Stomach smooth muscle (tissue), 2 donors: ENCODE measurements around the gene HBQ1.
A peak's percentile ranks its signal among the peaks of the same experiment; 100 is the strongest.
"Not testable (repeated sequence)": the region's sequence is repeated elsewhere in the genome, so short reads cannot be mapped to it uniquely, and the experiment has no call there.

Experiments
- H3K27ac ChIP-seq: one replicate; pipeline ENCODE4 v1.7.0; 2013; ENCODE audit warnings: mild to moderate bottlenecking, low read length, inconsistent platforms
- H3K27me3 ChIP-seq, 2 donors: one replicate each; pipeline ENCODE4 v1.7.0; 2013; ENCODE audit warnings: low read length in 2 of 2; ENCODE audit not compliant: insufficient read depth in 2 of 2, control insufficient read depth in 1 of 2
- H3K36me3 ChIP-seq, 2 donors: one replicate each; pipeline ENCODE4 v1.7.0; 2013; ENCODE audit warnings: low read length in 2 of 2; ENCODE audit not compliant: control insufficient read depth in 2 of 2, insufficient read depth in 2 of 2
- H3K4me1 ChIP-seq: one replicate; pipeline ENCODE4 v1.7.0; 2013; ENCODE audit warnings: low read length; ENCODE audit not compliant: control insufficient read depth, insufficient read depth
- H3K4me3 ChIP-seq, 2 donors: one replicate each; pipeline ENCODE4 v1.7.0; 2013; ENCODE audit warnings: low read length in 2 of 2
- H3K9ac ChIP-seq, 2 donors: one replicate each; pipeline ENCODE4 v1.7.0; 2013; ENCODE audit warnings: low read length in 2 of 2, mild to moderate bottlenecking in 1 of 2
- H3K9me3 ChIP-seq, 2 donors: one replicate each; pipeline ENCODE4 v1.7.0; 2013; ENCODE audit warnings: low read length in 2 of 2; ENCODE audit not compliant: control insufficient read depth in 2 of 2
- donor health status: healthy.
- donor health status: Pancreatic carcinoma.

Gene HBQ1

DNA sequence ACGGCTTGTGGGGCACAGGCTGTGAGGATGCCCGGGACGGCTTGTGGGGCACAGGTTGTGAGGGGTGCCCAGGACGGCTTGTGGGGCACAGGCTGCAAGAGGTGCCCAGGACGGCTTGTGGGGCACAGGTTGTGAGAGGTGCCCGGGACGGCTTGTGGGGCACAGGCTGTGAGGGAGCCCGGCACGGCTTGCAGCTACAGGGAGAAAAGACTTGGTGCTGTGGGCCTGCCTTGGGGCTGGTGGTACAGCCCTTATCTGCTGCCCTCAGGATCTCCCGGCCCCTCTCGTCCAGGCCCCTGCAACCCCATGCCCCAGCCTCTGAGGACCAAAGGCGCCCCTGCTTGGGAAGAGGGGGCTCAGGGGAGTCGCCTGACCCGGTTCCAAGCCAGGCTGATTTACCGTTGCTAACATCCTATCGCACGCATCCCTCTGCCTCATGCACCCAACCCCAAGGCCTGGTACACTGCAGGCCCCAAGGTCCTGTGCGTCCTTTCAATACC lies 19.5 kb upstream of the HBQ1 start:
- Histone ChIP-seq H3K4me3 (no peak overlapping the region), H3K9ac (no peak overlapping the region), H3K27me3 (peaks cover 14 to 16% of the 10 kb centered on the region in 2 donors), H3K9me3 (no peaks in the 10 kb centered on the region), H3K36me3 (no peaks in the 10 kb centered on the region), H3K27ac (no peak overlapping the region), H3K4me1 (peaks cover 8% of the 10 kb centered on the region)

DNA sequence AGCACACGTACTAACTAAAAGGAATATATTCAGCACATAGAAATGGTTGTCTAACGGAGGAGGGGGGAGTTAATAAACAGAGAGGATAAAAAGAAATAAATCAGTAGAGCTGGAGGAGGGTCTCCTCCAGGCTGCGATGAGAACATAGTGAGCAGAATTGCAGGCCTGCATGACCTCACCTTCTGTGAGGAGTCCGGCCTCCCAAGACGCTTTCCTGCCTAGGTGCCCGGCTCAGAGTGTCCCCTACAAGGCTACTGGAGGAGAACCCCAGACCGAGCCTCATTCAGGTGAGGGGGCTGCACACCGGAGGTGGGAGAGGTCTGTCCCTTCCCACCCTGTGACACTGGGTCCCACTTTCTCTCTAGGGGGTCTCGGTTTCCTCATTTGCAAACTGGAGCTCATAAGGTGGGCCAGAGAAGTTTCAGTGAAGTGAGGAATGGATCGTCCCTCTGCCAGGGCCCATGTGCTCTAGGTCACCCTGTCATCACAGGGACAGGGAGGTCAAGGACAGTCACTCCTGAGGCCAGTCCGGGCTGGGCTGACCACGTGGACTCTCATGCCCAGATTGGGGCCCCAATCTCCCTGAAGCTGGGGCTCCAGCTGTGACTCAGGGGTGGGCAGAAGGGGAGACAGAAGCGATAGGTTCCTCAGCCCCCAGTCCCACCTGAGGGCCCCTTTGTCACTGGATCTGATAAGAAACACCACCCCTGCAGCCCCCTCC lies 17.8 kb upstream of the HBQ1 start:
- no peaks in the 10 kb centered on the region for H3K9me3 ChIP-seq
- H3K9ac ChIP-seq: no peak overlapping the region
- peaks cover 15% of the 10 kb centered on the region for H3K4me1 ChIP-seq
- no peak overlapping the region for H3K27ac ChIP-seq
- peaks cover 22 to 25% of the 10 kb centered on the region in 2 donors for H3K27me3 ChIP-seq
- no peaks in the 10 kb centered on the region for H3K36me3 ChIP-seq
- H3K4me3 ChIP-seq: no peak overlapping the region

DNA sequence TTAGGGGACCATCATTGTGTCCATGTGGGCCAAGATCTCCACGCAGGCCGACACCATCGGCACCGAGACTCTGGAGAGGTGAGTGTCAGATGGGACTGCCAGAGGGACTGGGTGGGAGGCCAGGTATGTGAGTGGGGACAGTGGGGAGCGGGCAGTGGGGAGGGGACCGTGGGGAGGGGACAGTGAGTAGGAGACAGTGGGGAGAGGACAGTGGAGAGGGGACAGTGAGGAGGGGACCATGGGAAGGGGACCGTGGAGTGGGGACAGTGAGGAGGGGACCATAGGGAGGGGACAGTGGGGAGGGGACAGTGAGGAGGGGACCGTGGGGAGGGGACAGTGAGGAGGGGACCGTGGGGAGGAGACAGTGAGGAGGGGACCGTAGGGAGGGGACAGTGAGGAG lies 17.1 kb upstream of the HBQ1 start:
- H3K9ac ChIP-seq, H3K4me3 ChIP-seq, H3K36me3 ChIP-seq, H3K27ac ChIP-seq, H3K9me3 ChIP-seq: not testable (repeated sequence)
- Histone ChIP-seq H3K27me3 (peaks cover 29 to 32% of the 10 kb centered on the region in 2 donors), H3K4me1 (peaks cover 15% of the 10 kb centered on the region)

DNA sequence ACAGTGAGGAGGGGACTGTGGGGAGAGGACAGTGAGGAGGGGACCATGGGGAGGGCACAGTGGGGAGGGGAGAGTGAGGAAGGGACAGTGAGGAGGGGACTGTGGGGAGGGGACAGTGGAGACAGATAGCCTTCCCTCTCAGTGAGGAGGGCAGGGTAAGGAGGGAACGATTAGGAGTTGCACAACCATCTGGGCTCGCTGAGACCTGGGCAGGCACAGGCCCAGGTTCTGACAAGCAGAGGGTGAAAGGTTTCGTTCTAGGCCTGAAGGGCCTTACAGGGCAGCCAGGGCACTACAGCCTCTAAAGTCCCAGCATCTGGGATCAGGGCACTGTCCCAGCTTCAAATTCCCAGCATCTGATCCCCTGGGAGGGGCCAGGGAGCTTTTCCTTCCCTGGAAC lies 16.6 kb upstream of the HBQ1 start:
- peaks cover 35 to 37% of the 10 kb centered on the region in 2 donors for H3K27me3 ChIP-seq
- H3K9me3 ChIP-seq: not testable (repeated sequence)

DNA sequence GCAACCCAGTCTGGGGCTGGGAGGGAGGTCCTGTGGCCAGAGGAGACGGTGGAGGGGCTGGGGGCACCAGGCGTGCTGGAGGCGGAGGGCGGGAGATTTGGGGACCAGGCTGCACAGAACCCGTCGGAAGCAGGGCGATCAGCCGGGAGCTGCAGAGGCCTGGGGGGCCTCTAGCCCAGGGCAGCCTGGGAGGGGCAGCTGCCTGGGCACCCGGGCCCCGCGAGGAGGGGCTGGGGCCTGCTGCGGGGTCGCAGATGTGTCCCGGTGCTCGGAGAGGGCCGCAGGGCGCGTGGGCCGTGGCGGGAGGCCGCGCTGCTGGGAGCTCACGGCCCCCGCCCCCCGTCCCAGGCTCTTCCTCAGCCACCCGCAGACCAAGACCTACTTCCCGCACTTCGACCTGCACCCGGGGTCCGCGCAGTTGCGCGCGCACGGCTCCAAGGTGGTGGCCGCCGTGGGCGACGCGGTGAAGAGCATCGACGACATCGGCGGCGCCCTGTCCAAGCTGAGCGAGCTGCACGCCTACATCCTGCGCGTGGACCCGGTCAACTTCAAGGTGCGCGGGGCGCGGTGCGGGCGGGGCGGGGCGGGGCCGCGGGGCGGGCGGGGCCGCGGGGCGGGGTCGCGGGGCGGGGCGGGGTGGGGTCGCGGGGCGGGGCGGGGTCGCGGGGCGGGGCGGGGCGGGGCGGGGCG lies 16.0 kb upstream of the HBQ1 start:
- not testable (repeated sequence) for H3K27ac ChIP-seq, H3K9me3 ChIP-seq, H3K36me3 ChIP-seq, H3K9ac ChIP-seq, H3K4me3 ChIP-seq
- Histone ChIP-seq H3K27me3 (peaks cover 40 to 43% of the 10 kb centered on the region in 2 donors), H3K4me1 (peaks cover 18% of the 10 kb centered on the region)

More for the DNA sequence above, 16.6 kb upstream of the HBQ1 start:
- not testable (repeated sequence) for H3K36me3 ChIP-seq, H3K27ac ChIP-seq, H3K4me3 ChIP-seq, H3K9ac ChIP-seq
- peaks cover 18% of the 10 kb centered on the region for H3K4me1 ChIP-seq

DNA sequence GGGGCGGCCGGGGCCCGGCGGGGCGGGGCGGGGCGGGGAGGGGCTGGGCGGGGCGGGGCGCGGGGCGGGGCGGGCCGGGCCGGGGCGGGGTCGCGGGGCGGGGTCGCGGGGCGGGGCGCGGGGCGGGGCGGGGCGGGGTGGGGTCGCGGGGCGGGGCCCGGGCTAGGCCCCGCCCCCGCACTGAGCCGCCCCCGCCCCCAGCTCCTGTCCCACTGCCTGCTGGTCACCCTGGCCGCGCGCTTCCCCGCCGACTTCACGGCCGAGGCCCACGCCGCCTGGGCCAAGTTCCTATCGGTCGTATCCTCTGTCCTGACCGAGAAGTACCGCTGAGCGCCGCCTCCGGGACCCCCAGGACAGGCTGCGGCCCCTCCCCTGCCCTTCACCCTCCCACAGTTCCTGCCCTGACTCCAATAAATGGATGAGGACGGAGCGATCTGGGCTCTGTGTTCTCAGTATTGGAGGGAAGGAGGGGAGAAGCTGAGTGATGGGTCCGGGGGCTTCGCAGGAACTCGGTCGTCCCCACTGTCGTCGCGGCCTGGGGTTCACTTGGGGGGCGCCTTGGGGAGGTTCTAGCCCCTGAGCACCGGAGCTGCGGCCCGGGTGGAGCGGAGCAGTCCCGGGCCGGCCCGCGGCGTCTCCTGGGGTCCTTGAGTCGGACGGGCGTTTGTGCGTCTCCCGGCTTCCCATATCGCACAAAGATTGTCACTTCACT lies 15.3 kb upstream of the HBQ1 start:
- H3K4me3 ChIP-seq: peak overlapping the region; percentile 16 to 40
- no peak overlapping the region for H3K27ac ChIP-seq
- no peaks in the 10 kb centered on the region for H3K9me3 ChIP-seq
- peaks cover 18% of the 10 kb centered on the region for H3K4me1 ChIP-seq
- peaks cover 40 to 46% of the 10 kb centered on the region in 2 donors for H3K27me3 ChIP-seq
- no peak overlapping the region for H3K9ac ChIP-seq
- no peaks in the 10 kb centered on the region for H3K36me3 ChIP-seq

DNA sequence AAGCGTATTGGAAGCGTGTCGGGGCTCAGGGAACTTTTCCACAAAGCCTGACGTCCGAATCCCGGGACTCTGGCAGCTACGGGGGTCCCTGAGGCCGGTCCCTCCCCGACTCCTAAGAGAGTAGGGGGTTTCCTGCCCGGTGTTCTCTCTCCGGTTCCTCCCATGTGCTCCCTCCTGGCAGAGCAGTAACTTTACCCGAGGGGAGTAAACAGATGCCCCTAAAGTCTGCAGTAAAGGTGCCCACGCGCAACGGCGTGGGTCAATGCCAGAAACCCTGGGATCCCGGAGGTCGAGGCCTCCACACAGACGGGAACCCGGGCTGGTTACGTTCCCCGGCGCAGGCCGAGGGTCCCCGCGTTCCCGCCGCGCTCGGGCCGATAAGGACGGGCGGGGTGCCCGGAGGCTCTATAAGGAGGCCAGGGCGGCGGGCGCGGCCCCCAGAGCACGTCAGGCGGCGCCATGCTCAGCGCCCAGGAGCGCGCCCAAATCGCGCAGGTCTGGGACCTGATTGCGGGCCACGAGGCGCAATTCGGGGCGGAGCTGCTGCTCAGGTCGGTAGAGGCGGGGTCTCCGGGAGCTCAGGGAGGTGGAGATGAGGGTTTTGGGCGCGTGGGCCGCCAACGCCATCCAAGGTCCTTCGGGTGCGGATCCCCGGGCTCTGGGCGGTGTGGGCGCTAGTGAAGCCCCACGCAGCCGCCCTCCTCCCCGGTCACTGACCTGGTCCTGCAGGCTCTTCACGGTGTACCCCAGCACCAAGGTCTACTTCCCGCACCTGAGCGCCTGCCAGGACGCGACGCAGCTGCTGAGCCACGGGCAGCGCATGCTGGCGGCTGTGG lies 14.5 kb upstream of the HBQ1 start, which contains the start of gene HBM:
HBM (plus strand) TSS at position 440 of the 836 bp plus-strand sequence; CDS start at position 460, 20 bp downstream.
- Histone ChIP-seq H3K36me3 (no peaks in the 10 kb centered on the region), H3K27me3 (peaks cover 40 to 51% of the 10 kb centered on the region in 2 donors), H3K27ac (no peak within 1 kb of the TSS), H3K9me3 (no peaks in the 10 kb centered on the region), H3K4me3 (peak within 1 kb of the TSS; percentile 16 to 40), H3K9ac (no peak within 1 kb of the TSS), H3K4me1 (peaks cover 18% of the 10 kb centered on the region)

DNA sequence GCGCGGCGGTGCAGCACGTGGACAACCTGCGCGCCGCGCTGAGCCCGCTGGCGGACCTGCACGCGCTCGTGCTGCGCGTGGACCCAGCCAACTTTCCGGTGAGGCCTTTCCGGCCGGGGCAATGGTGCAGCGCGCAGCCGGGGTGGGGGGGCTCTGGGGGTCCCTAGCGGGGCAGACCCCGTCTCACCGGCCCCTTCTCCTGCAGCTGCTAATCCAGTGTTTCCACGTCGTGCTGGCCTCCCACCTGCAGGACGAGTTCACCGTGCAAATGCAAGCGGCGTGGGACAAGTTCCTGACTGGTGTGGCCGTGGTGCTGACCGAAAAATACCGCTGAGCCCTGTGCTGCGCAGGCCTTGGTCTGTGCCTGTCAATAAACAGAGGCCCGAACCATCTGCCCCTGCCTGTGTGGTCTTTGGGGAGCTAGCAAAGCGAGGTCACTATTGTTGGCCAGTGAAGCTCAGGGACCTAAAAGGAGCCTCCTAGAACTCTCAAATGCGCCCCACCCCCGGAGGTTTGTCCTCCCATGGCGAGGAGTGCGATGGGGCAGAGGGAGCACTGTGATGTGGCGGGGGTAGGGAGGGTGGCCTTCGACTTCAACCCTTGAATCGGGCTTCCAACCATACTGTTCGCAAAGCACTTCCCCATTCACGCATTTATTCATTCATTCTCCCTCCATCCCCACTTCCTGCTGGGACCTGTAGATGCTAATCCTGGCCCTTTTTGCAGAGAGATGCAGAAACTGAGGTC lies 13.7 kb upstream of the HBQ1 start:
- no peak overlapping the region for H3K4me3 ChIP-seq

DNA sequence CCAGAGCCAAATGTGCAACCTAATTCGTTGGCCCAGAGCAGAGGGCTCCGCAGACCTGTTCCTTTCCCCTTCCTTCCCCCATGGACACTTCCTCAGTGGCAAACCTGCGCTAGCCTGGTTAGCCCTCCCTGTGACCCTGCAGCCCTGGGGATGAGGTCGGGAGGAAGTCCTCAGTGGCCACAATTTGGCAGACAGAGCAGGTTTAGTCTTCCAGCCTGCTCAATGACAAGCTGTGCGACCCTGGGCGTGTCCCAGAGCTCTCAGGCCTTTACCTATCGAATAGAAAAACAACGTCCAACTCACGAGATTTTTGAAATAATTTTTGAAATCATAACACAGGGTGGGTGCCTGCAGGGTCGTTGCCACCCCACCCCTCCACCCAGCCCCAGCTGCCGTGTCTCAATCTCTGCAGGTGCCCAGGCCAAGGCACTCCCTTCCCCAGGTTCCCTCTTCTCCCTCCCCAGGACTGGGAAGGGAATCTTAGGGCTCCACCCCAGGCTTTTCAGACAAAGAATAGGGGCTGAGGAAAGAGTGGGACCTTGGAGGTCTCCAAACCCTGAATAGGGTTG lies 13.1 kb upstream of the HBQ1 start:
- Histone ChIP-seq H3K27ac (no peak overlapping the region), H3K9me3 (no peaks in the 10 kb centered on the region), H3K36me3 (no peaks in the 10 kb centered on the region), H3K4me1 (peaks cover 18% of the 10 kb centered on the region), H3K27me3 (peaks cover 40 to 54% of the 10 kb centered on the region in 2 donors), H3K9ac (no peak overlapping the region), H3K4me3 (no peak overlapping the region)

More for the DNA sequence above, 13.7 kb upstream of the HBQ1 start:
- Histone ChIP-seq H3K27me3 (peaks cover 40 to 51% of the 10 kb centered on the region in 2 donors), H3K27ac (no peak overlapping the region), H3K4me1 (peaks cover 18% of the 10 kb centered on the region), H3K9me3 (no peaks in the 10 kb centered on the region), H3K36me3 (no peaks in the 10 kb centered on the region), H3K9ac (no peak overlapping the region)
